ENCODE data around the gene BIRC7. TPM values are rescaled to one million over a fixed set of nuclear protein-coding genes. Genes with fewer than 3 reads are reported as not detected.

The BIRC7 gene
- polyA plus RNA-seq, 1 donor (not counting 4 experiments of a cell fraction or from before 2014, with no cell fraction given), result not detected

- Histone ChIP-seq H3K4me1 (ENCODE audit: control insufficient read depth, extremely low read depth, insufficient read depth, low read length) (peaks cover 18% of the 10 kb centered on the region), H3K27me3 (ENCODE audit: control insufficient read depth, extremely low read depth, insufficient read depth, low read length) (no peaks in the 10 kb centered on the region), H3K4me3 (ENCODE audit: control insufficient read depth in 2 of 3, extremely low read depth in 1 of 3, insufficient read depth in 2 of 3, low read depth in 1 of 3, low read length in 3 of 3) (peak overlapping the region; percentile 55 to 94 (median 88)), H3K9me3 (ENCODE audit: control insufficient read depth, low read depth, low read length) (no peaks in the 10 kb centered on the region), H3K9me1 (ENCODE audit: control insufficient read depth, extremely low read depth, insufficient read depth, low read length) (peaks cover 2% of the 10 kb centered on the region), H3K4me2 (ENCODE audit: control insufficient read depth, extremely low read depth, insufficient read depth, low read depth, low read length) (peak overlapping the region; percentile 66), H3K79me2 (ENCODE audit: control insufficient read depth, insufficient read depth, low read length) (peaks cover 62% of the 10 kb centered on the region), H3K27ac (ENCODE audit: control insufficient read depth, insufficient read depth, low read length) (no peak overlapping the region), H2AFZ (ENCODE audit: control insufficient read depth, low read length) (no peak overlapping the region), H4K20me1 (ENCODE audit: control insufficient read depth, extremely low read depth, insufficient read depth, low read length) (peaks cover 34% of the 10 kb centered on the region), H3K9ac (ENCODE audit: control insufficient read depth, extremely low read depth, insufficient read depth, low read length) (peak overlapping the region; percentile 87), H3K36me3 (ENCODE audit: control insufficient read depth in 2 of 2, extremely low read depth in 1 of 2, insufficient read depth in 2 of 2, low read length in 2 of 2) (peaks cover 16 to 32% of the 10 kb centered on the region in 2 experiments)
- FAIRE-seq, result no peak
- no peak for DNase-seq (ENCODE audit: low read depth, low spot score)
- dilution Hi-C loops (cut with MboI; ENCODE audit: extremely low pct_ligation_motif_present, low sequenced_read_pairs), result no loop called here
- TF ChIP-seq EZH2 (IDR thresholded peaks at IDR 0.05; ENCODE audit: low read length), result no peak
- TF ChIP-seq CTCF (optimal IDR thresholded peaks at IDR 0.05 in 1 of 3, IDR thresholded peaks at IDR 0.05 in 1 of 3, conservative IDR thresholded peaks at IDR 0.05 in 1 of 3; ENCODE audit: extremely low read depth in 1 of 3, insufficient read depth in 2 of 3, low read length in 3 of 3), result no peak
These were observed 21.2 kb upstream of the BIRC7 start for GRCh38 chr20:63214514-63214913.

GRCh38 chr20:63215101-63216040, 20.3 kb upstream of the BIRC7 start:
- Histone ChIP-seq H3K4me1 (ENCODE audit: control insufficient read depth, extremely low read depth, insufficient read depth, low read length) (peaks cover 18% of the 10 kb centered on the region), H3K4me3 (ENCODE audit: control insufficient read depth in 2 of 3, extremely low read depth in 1 of 3, insufficient read depth in 2 of 3, low read depth in 1 of 3, low read length in 3 of 3) (peak overlapping the region; percentile 55 to 94 (median 88)), H4K20me1 (ENCODE audit: control insufficient read depth, extremely low read depth, insufficient read depth, low read length) (peaks cover 25% of the 10 kb centered on the region), H3K9ac (ENCODE audit: control insufficient read depth, extremely low read depth, insufficient read depth, low read length) (peak overlapping the region; percentile 87), H3K4me2 (ENCODE audit: control insufficient read depth, extremely low read depth, insufficient read depth, low read depth, low read length) (peak overlapping the region; percentile 66), H3K27ac (ENCODE audit: control insufficient read depth, insufficient read depth, low read length) (peak overlapping the region; percentile 62), H3K9me1 (ENCODE audit: control insufficient read depth, extremely low read depth, insufficient read depth, low read length) (no peaks in the 10 kb centered on the region), H3K36me3 (ENCODE audit: control insufficient read depth in 2 of 2, extremely low read depth in 1 of 2, insufficient read depth in 2 of 2, low read length in 2 of 2) (peaks cover 9 to 24% of the 10 kb centered on the region in 2 experiments), H3K27me3 (ENCODE audit: control insufficient read depth, extremely low read depth, insufficient read depth, low read length) (peaks cover under 1% of the 10 kb centered on the region), H3K9me3 (ENCODE audit: control insufficient read depth, low read depth, low read length) (no peaks in the 10 kb centered on the region), H3K79me2 (ENCODE audit: control insufficient read depth, insufficient read depth, low read length) (peaks cover 54% of the 10 kb centered on the region), H2AFZ (ENCODE audit: control insufficient read depth, low read length) (peak overlapping the region; percentile 48)
- FAIRE-seq (no peak), DNase-seq (ENCODE audit: low read depth, low spot score) (no peak)
- dilution Hi-C loops (cut with MboI; ENCODE audit: extremely low pct_ligation_motif_present, low sequenced_read_pairs), result no loop called here
- TF ChIP-seq EZH2 (IDR thresholded peaks at IDR 0.05; ENCODE audit: low read length) (no peak), CTCF (optimal IDR thresholded peaks at IDR 0.05 in 1 of 3, IDR thresholded peaks at IDR 0.05 in 1 of 3, conservative IDR thresholded peaks at IDR 0.05 in 1 of 3; ENCODE audit: extremely low read depth in 1 of 3, insufficient read depth in 2 of 3, low read length in 3 of 3) (peak; percentile 43 to 53 (median 49))
